Measurements from ENCODE around the gene NME3.

NME3 gene

DNA sequence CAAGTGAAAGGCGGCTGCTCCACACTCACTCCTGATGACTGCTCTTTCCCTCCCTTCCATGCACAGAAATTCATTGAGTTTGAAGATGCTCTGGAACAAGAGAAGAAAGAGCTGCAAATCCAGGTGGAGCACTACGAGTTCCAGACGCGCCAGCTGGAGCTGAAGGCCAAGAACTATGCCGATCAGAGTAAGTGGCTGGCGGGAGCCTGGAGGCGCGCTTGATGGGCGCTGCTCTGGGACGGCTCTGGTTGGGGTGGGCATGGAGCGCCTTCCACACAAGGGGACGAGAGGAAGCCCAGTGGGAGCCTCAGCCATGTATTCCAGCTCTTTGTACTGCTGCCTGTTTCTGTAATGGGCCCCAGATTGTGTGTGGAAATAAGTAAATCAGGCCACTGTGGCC is 46.9 kb downstream of the NME3 start:
- DNase-seq (ENCODE audit: low read depth) = no peak

DNA sequence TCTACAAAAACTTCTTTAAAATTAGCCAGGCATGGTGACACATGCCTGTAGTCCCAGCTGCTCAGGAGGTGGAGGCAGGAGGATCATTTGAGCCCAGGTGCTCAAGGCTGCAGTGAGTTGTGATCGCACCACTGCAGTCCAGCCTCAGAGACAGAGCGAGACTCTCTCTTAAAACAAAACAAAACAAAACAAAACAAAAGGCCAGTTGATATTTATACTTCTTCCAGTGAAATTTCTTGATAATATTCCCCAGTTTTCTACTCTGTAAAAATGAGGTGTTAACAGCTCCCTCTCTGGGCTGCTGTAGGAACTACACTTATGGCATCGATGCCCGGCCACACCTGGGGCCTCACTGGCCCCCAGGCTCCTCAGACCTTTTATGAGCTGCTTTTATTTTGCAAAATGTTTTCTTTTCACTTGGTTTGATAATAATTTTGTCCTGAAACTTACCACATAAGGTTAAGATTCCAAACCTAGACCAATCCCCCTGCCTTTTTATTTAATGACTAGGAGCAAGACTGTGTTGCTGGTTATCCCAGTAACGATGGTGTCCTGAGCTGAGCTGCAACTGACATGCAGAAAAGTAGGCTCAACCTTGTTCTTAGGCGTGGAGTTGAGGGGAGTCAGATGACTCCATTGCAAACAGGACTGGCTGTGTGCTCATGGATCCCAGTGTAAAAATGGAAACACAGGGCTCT is 47.7 kb downstream of the NME3 start:
- DNase-seq (ENCODE audit: low read depth) = peak; percentile 26

DNA sequence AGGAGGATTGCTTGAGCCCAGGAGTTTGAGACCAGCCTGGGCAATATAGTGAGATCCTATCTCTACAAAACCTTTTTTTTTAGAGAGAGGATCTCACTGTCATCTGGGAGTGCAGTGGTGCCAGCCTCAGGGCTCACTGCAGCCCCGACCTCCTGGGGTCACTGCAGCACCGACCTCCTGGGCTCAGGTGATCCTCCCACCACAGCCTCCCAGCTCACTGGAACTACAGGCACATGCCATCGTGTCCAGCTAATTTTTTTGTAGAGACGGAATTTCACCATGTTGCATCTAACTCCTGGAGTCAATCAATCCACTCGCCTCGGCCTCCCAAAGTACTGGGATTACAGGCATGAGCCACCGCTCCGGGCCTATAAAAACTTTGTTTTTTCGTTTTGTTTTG is 50.0 kb downstream of the NME3 start:
- DNase-seq (ENCODE audit: low read depth) = no peak
